ENCODE measurements around the gene TTC28.
"Not testable (repeated sequence)": the region's sequence is repeated elsewhere in the genome, so short reads cannot be mapped to it uniquely, and the experiment has no call there.

The TTC28 gene

DNA sequence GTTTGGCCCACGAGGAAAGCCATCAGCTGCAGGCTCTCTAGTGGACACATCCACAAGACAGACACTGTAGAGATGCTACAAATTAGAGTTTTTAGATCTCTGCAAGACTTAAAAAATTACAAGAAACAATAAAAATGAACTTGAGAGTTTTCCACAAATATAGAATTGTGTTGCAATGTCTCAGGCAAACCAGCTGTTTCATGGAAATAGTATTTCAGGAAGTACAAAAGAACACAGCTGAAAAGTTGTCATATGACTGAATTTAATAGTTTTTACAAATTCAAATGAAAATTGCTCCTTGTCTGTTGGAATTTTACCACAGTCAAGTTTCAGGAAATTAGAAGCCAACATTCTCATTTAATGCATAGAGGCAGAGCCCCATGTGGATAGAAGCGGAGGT, 576.0 kb downstream of the TTC28 start:
- in situ Hi-C loops (cut with HindIII; ENCODE audit: low pct_unique_long_range_greater_than_20kb, low sequenced_read_pairs): no loop called here
- no peak for TF ChIP-seq JUND (IDR thresholded peaks at IDR 0.05; ENCODE audit: low read depth)

GRCh38 chr22:28102151-28102812, 577.4 kb downstream of the TTC28 start:
- in situ Hi-C loops (cut with HindIII; ENCODE audit: low pct_unique_long_range_greater_than_20kb, low sequenced_read_pairs): no loop called here
- no peak for DNase-seq (ENCODE audit: low read depth in 1 of 2, low spot score in 1 of 2)
- TF ChIP-seq JUND (IDR thresholded peaks at IDR 0.05; ENCODE audit: low read depth): no peak

More for the DNA sequence above, 576.0 kb downstream of the TTC28 start:
- no peak for DNase-seq (ENCODE audit: low read depth in 1 of 2, low spot score in 1 of 2)

DNA sequence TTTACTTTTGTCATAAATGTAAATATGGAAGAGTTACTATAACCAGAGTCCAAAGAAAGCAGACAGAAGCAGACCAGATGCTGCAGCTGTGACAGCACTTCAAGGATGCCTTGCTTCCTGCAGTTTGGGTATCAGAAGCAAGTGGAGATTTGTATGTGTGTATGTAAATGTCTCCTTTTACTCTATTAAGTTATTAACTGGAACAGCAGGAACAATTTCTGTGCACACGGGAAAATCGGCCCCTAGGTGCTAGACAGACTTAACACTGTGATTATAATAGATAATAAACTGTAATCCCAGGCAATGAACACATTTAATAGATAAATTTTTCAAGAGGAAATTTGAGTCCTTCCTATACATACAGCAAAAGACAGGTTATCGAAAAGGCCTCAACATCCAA, 582.0 kb downstream of the TTC28 start:
- no peak for TF ChIP-seq JUND (IDR thresholded peaks at IDR 0.05; ENCODE audit: low read depth)
- in situ Hi-C loops (cut with HindIII; ENCODE audit: low pct_unique_long_range_greater_than_20kb, low sequenced_read_pairs): no loop called here
- no peak for DNase-seq (ENCODE audit: low read depth in 1 of 2, low spot score in 1 of 2)

DNA sequence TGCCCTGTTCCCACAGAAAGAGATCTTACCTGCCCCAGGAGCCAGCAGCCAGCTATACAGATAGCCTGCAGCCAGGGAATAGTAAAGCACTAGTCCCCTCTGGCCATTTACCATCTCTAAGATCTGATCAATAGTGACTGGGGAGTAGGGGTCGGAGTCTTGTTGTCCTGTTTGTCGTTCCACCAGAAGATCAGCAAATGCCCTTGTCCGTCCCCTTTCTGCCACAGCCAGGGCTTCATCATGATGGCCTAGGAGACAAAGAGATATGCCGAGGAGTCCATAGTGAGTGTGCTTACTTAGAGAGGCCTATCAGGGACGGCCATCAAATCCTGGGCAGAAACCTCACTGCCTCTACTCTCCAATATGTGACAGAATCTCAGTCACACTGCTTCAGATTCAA, 583.5 kb downstream of the TTC28 start:
- TF ChIP-seq JUND (IDR thresholded peaks at IDR 0.05; ENCODE audit: low read depth): no peak
- in situ Hi-C loops (cut with HindIII; ENCODE audit: low pct_unique_long_range_greater_than_20kb, low sequenced_read_pairs): no loop called here
- DNase-seq (ENCODE audit: low read depth in 1 of 2, low spot score in 1 of 2): no peak

DNA sequence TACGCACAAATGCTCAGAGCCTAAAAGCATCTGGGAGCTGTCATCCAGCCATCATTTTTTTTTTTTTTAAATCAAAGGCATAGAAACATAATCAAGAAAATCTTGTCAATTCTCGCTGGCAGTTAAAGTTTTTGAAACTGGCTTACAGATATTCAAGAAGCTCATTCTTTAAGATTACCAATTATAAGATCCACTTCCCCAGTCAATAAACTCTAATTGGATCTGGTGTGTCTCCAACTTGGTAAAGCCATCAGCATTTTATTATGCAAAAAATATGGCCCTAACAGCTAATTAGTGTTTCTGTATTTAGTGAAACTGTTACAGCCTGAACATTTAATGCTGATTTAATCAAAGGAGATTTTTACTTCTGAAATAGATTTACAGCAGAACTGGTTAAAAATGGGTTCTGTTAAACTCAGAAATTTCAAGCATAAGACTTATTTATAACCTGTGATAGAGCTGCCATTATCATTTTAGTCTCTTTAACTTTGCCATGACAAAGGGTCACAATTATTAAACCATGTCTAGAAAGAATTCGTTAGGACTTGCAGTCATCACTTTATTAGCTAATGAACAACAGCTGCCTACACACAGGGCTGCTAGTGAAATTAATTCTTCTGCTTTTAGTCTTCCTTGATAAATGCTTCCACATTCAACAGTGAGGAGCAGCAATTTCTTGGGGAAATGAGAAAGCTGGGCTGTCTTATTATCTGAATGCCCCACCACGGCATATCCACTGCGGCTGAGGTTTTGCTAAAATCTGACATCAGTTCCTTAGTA, 584.1 kb downstream of the TTC28 start:
- in situ Hi-C loops (cut with HindIII; ENCODE audit: low pct_unique_long_range_greater_than_20kb, low sequenced_read_pairs): no loop called here
- no peak for DNase-seq (ENCODE audit: low read depth in 1 of 2, low spot score in 1 of 2)
- TF ChIP-seq JUND (IDR thresholded peaks at IDR 0.05; ENCODE audit: low read depth): no peak

DNA sequence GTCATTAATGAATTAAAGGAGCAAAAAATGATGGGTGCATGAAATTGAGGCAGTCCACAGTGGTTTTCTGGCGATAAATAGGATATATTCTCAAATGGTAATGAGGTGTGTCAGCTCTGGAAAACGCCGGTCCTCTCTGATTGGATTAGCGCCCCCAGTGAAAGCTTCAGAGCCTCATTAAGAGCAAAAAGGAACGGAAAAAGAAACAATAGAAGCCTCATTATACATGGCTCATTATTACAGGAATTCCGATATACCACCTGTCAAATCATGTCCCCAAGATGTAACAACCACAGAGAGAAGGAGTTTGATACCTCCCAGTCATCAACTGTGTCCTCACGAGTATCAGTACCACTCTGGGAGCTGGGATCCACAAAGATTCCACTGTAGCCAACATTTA, 584.9 kb downstream of the TTC28 start:
- in situ Hi-C loops (cut with HindIII; ENCODE audit: low pct_unique_long_range_greater_than_20kb, low sequenced_read_pairs): no loop called here
- no peak for TF ChIP-seq JUND (IDR thresholded peaks at IDR 0.05; ENCODE audit: low read depth)
- DNase-seq (ENCODE audit: low read depth in 1 of 2, low spot score in 1 of 2): no peak

DNA sequence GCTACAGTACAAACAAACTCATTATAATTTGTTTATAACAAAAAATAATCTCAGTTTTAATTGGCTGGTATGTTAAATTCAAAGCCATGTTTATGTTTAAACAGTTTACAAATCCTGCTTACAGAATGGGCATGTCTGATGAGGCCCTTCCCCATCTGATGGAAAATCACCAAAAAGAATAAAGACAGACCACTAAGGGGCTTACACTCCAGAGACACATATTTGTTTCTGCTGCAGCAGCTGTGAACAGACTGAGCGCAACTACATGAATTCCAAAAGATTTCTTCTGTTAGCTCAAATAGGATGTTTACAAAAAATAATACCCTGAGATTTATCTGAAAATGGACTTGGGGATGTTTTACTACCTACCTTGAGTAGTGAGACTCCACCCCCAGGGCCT, 585.9 kb downstream of the TTC28 start:
- in situ Hi-C loops (cut with HindIII; ENCODE audit: low pct_unique_long_range_greater_than_20kb, low sequenced_read_pairs): no loop called here
- TF ChIP-seq JUND (IDR thresholded peaks at IDR 0.05; ENCODE audit: low read depth): no peak
- no peak for DNase-seq (ENCODE audit: low read depth in 1 of 2, low spot score in 1 of 2)

DNA sequence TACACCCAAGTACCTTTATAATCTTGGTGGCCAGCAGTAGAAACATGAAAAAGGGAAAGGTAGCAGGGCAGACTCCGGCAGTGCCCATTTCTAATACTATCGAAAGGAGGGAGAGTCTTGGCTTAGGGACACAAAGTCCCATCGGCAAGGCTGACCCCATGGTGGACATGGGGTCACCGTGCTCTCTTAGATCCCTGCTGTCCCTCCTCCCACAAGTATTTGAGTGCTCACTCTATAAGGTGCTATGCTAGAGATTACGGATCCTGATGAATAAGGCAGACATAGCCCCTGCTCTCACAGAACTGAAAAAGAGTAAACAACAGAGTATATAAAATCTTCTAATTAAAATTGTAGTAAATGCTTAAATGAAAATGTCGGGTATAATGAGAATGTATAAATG, 588.2 kb downstream of the TTC28 start:
- in situ Hi-C loops (cut with HindIII; ENCODE audit: low pct_unique_long_range_greater_than_20kb, low sequenced_read_pairs): no loop called here
- no peak for TF ChIP-seq JUND (IDR thresholded peaks at IDR 0.05; ENCODE audit: low read depth)
- DNase-seq (ENCODE audit: low read depth in 1 of 2, low spot score in 1 of 2): no peak

DNA sequence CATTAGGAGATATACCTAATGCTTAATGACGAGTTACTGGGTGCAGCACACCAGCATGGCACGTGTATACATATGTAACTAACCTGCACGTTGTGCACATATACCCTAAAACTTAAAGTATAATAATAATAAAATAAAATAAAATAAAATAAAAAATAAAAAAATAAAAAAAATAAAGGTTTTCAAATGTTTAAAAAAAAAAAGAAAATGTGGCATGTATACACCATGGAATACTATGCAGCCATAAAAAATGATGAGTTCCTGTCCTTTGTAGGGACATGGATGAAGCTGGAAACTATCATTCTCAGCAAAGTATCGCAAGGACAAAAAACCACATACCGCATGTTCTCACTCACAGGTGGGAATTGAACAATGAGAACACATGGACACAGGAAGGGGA, 590.1 kb downstream of the TTC28 start:
- DNase-seq (ENCODE audit: low read depth in 1 of 2, low spot score in 1 of 2); in situ Hi-C loops (cut with HindIII; ENCODE audit: low pct_unique_long_range_greater_than_20kb, low sequenced_read_pairs): not testable (repeated sequence)

DNA sequence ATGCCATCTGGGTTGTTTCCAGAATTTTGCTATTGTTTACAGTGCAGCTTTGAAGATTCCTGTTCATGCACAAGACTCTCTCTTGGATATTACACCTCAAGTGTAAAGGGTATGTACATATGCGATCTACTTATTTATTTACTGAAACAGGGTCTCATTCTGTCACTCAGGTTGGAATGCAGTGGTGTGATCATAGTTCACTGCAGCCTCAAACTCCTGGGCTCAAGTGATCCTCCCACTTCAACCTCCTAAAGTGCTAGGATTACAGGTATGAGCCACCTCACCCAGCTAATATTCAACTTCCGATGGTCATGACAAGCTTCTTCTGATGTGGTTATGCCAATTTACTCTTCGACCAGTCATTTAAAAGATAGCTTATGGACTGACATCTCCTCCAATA, 602.5 kb downstream of the TTC28 start:
- TF ChIP-seq JUND (IDR thresholded peaks at IDR 0.05; ENCODE audit: low read depth): no peak
- no peak for DNase-seq (ENCODE audit: low read depth in 1 of 2, low spot score in 1 of 2)
- in situ Hi-C loops (cut with HindIII; ENCODE audit: low pct_unique_long_range_greater_than_20kb, low sequenced_read_pairs): no loop called here

DNA sequence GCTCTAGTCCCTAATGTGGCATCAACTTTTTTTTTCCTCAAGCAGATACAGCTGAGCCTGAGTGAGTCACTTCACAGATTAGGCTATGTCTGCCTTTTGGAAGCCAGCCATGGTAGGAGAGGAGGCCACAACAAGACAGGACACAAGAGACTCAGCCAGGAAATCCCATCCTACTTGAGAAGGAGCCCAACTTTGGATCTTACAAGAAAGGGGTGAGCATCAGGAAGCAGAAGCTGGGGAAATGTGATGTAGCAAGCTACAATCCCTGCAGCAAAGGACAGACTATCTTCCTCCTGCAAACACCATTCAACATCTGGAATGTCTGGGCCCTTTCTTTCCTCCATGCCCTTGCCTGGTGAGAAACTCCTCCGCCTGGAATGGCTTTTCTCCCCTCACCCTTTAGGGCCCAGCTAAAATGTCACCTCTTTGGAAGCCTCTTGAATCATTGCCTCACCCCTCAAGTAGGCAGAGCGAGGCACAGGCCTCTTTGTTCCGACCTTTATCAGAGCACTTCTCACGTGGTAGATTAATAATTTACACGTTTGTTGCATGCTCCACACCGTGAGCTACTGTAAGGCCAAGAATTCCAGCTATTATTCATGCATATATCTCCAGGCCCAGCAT, 604.2 kb downstream of the TTC28 start:
- in situ Hi-C loops (cut with HindIII; ENCODE audit: low pct_unique_long_range_greater_than_20kb, low sequenced_read_pairs): no loop called here
- TF ChIP-seq JUND (IDR thresholded peaks at IDR 0.05; ENCODE audit: low read depth): no peak
- no peak for DNase-seq (ENCODE audit: low read depth in 1 of 2, low spot score in 1 of 2)

- TF ChIP-seq JUND (IDR thresholded peaks at IDR 0.05; ENCODE audit: low read depth): no peak
- DNase-seq (ENCODE audit: low read depth in 1 of 2, low spot score in 1 of 2): no peak
- in situ Hi-C loops (cut with HindIII; ENCODE audit: low pct_unique_long_range_greater_than_20kb, low sequenced_read_pairs): no loop called here
Measured at GRCh38 chr22:28074526-28074925, 605.1 kb downstream of the TTC28 start.

- TF ChIP-seq JUND (IDR thresholded peaks at IDR 0.05; ENCODE audit: low read depth): no peak
Measured at GRCh38 chr22:28072066-28072465, 607.6 kb downstream of the TTC28 start.

More at GRCh38 chr22:28072066-28072465, 607.6 kb downstream of the TTC28 start:
- in situ Hi-C loops (cut with HindIII; ENCODE audit: low pct_unique_long_range_greater_than_20kb, low sequenced_read_pairs): no loop called here
- no peak for DNase-seq (ENCODE audit: low read depth in 1 of 2, low spot score in 1 of 2)
